K562 (cell line): ENCODE results near the gene HIPK2. TPM values are rescaled to one million over a fixed set of nuclear protein-coding genes. Genes with fewer than 3 reads are reported as not detected.

Experiments
- ARID3A ChIP-seq: IDR thresholded peaks from 2 replicates; pipeline ENCODE4 v1.6.1; 2012; ENCODE audit warnings: low read depth, low read length, improper control_type of control experiment, borderline replicate concordance
- ATF1 ChIP-seq, 2 experiments: fragments of 450-650 bp in 1 of 2; IDR thresholded peaks; 2 replicates each; pipeline ENCODE4 v1.6.1; 2016; ENCODE audit warnings: missing compliant biosample characterization in 1 of 2, missing genetic modification characterization in 1 of 2
- CBX2 ChIP-seq: fragments of 200-600 bp; sonication (generic); IDR thresholded peaks from one replicate; pipeline ENCODE4 v1.6.1; 2012; ENCODE audit warnings: mild to moderate bottlenecking, low read length, inconsistent platforms; ENCODE audit not compliant: insufficient read depth, poor library complexity, severe bottlenecking
- ELF4 ChIP-seq: fragments of 450-650 bp; formaldehyde crosslinking; IDR thresholded peaks from 2 replicates; pipeline ENCODE4 v1.4.0; 2022; ENCODE audit warnings: missing genetic modification characterization
- ETS1 ChIP-seq: conservative IDR thresholded peaks from 2 replicates; pipeline ENCODE4 v1.6.1; 2011; ENCODE audit warnings: low read depth, mild to moderate bottlenecking, low read length; ENCODE audit not compliant: control insufficient read depth
- FOXP1 ChIP-seq: sonication (generic); formaldehyde crosslinking; IDR thresholded peaks from 2 replicates; pipeline ENCODE4 v1.8.0; 2022; ENCODE audit warnings: mild to moderate bottlenecking, missing genetic modification reagents
- FUS ChIP-seq: fragments of 200-400 bp; formaldehyde crosslinking; optimal IDR thresholded peaks from 2 replicates; pipeline ENCODE3; 2017; ENCODE audit warnings: low read depth, low read length
- MTA3 ChIP-seq: fragments of 450-650 bp; formaldehyde crosslinking; IDR thresholded peaks from 2 replicates; pipeline ENCODE4 v1.6.1; 2017; ENCODE audit warnings: mild to moderate bottlenecking, borderline replicate concordance
- MXI1 ChIP-seq: IDR thresholded peaks from 2 replicates; pipeline ENCODE4 v1.6.1; 2011; ENCODE audit warnings: low read depth, mild to moderate bottlenecking, improper control_type of control experiment, low read length
- NCOA6 ChIP-seq: fragments of 450-650 bp; IDR thresholded peaks from 2 replicates; pipeline ENCODE4 v1.6.1; 2017; ENCODE audit warnings: mild to moderate bottlenecking
- NR0B1 ChIP-seq: fragments of 450-650 bp; IDR thresholded peaks from one replicate; pipeline ENCODE4 v1.6.1; 2018; ENCODE audit warnings: mild to moderate bottlenecking, moderate library complexity; ENCODE audit not compliant: partially characterized antibody
- PHB ChIP-seq: fragments of 250-450 bp; sonication (Bioruptor Pico); IDR thresholded peaks from 2 replicates; pipeline ENCODE4 v1.5.0; 2021
- POLR2G ChIP-seq: fragments of 200-400 bp; formaldehyde crosslinking; IDR thresholded peaks from 2 replicates; pipeline ENCODE4 v1.6.1; 2017; ENCODE audit warnings: low read depth, mild to moderate bottlenecking, antibody characterized with exemption, low read length, moderate library complexity
- RNF2 ChIP-seq: sonication (generic); IDR thresholded peaks from 2 replicates; pipeline ENCODE4 v1.6.1; 2016
- SMC3 ChIP-seq: conservative IDR thresholded peaks from 2 replicates; pipeline ENCODE4 v1.6.1; 2011; ENCODE audit warnings: low read depth, low read length, improper control_type of control experiment; ENCODE audit not compliant: insufficient read depth
- TRIM28 ChIP-seq: fragments of 450-650 bp; IDR thresholded peaks from 2 replicates; pipeline ENCODE4 v1.6.1; 2017
- ZC3H4 ChIP-seq: sonication (generic); formaldehyde crosslinking; IDR thresholded peaks from 2 replicates; pipeline ENCODE4 v1.9.0; 2021; ENCODE audit warnings: missing genetic modification reagents, borderline replicate concordance
- ZNF311 ChIP-seq: fragments of 250-450 bp; sonication (Bioruptor Pico); IDR thresholded peaks from 2 replicates; pipeline ENCODE4 v1.4.0; 2020; ENCODE audit warnings: mild to moderate bottlenecking, moderate library complexity
- ZNF507 ChIP-seq: conservative IDR thresholded peaks from 2 replicates; pipeline ENCODE4 v1.6.1; 2017; ENCODE audit warnings: missing genetic modification characterization, missing compliant biosample characterization
- ZZZ3 ChIP-seq: fragments of 450-650 bp; IDR thresholded peaks from 2 replicates; pipeline ENCODE4 v1.6.1; 2016; ENCODE audit warnings: antibody characterized with exemption, mild to moderate bottlenecking, moderate library complexity
- polyA plus RNA-seq, 8 experiments: library from polyadenylated mRNA; depleted of rRNA in 4 of 8; stranded (reverse) in 5 of 8; unstranded in 3 of 8; fragments of >200 nt; fragmentation: Nextera tagmentation in 2 of 8; fragmentation: Illumina TruSeq in 1 of 8; extraction: Ambion mirVana in 2 of 8; extraction: Trizol in 1 of 8; gene quantifications; 2 replicates each; pipeline versions ENCODE4 v1.2.1 to v1.2.3, GENCODE V29; 2011 to 2014; ENCODE audit warnings: inconsistent platforms in 1 of 8, missing spikeins in 1 of 8
- total RNA-seq, 7 experiments: library from RNA; depleted of rRNA in 6 of 7; stranded (reverse); fragments of >200 nt in 6 of 7; fragmentation: Illumina TruSeq in 2 of 7; extraction: Trizol in 2 of 7; gene quantifications; 2 replicates each; pipeline versions ENCODE4 v1.2.1 to v1.2.3, GENCODE V29; 2011 to 2021; ENCODE audit warnings: low replicate concordance in 1 of 7
- TF ChIP-seq, protein P1 (sequence below), 3 experiments: IDR thresholded peaks in 2 of 3; conservative IDR thresholded peaks in 1 of 3; 2 replicates each; pipeline ENCODE4 v1.5.1; 2011 to 2012; ENCODE audit warnings: low read length in 3 of 3, mild to moderate bottlenecking in 3 of 3, control low read depth in 2 of 3, improper control_type of control experiment in 1 of 3, inconsistent platforms in 1 of 3, low read depth in 1 of 3, mixed read lengths in 1 of 3, moderate library complexity in 1 of 3; ENCODE audit not compliant: insufficient read depth in 2 of 3
- TF ChIP-seq, protein P2 (sequence below): fragments of 450-650 bp; formaldehyde crosslinking; IDR thresholded peaks from 2 replicates; pipeline ENCODE4 v1.4.0; 2020; ENCODE audit warnings: mild to moderate bottlenecking, moderate library complexity

HIPK2 gene
- total and polyA plus RNA-seq, 9 of the 15 experiments (the other 6 are each of a cell fraction or from before 2014, with no cell fraction given), result 0.69 to 19.8 (median 5.1) TPM

DNA sequence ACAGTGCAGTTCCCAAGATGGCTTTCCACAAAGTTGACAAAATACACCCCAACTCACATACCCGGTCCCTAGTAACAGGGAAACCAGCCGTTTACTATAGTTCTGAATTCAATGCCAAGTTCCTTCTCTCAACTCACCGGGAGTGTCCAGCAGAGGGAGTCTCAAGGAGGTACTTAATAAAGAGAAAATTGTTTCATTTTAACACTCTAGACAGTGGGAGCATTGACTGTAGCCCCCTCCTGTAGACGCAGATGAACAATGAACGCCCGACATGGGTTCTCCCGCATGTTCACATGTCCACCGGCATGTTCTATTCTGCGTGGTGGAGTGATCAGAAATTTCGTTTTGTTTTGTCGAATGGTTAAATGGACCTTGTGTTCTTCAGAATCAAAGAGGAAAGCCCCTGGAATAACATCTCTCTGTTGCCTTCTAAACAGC, 1.9 kb downstream of the HIPK2 start (continued):
- TF ChIP-seq ZNF311 (no peak), ZC3H4 (CRISPR knock-in tag) (no peak), ELF4 (CRISPR knock-in tag) (no peak), NR0B1 (no peak), ZZZ3 (no peak), CBX2 (no peak), MTA3 (0 out of 2 replicates have a peak, but pooled peaks have one; percentile 37), NCOA6 (no peak), POLR2G (no peak), FUS (no peak), ATF1 (CRISPR knock-in tag; IDR thresholded peaks at IDR 0.05) (no peak), ATF1 (tag; IDR thresholded peaks at IDR 0.05) (0 out of 2 replicates have a peak, but pooled peaks have one; percentile 16), ARID3A (peak; percentile 42; the same call in 1 of the 2 replicates), ETS1 (no peak), PHB (CRISPR knock-in tag) (0 out of 2 replicates have a peak, but pooled peaks have one; percentile 45), ZNF507 (tag) (no peak), FOXP1 (no peak), RNF2 (no peak), TRIM28 (no peak), MXI1 (no peak), SMC3 (peak; percentile 68; the same call in 1 of the 2 replicates)
- TF ChIP-seq, protein P1, sequence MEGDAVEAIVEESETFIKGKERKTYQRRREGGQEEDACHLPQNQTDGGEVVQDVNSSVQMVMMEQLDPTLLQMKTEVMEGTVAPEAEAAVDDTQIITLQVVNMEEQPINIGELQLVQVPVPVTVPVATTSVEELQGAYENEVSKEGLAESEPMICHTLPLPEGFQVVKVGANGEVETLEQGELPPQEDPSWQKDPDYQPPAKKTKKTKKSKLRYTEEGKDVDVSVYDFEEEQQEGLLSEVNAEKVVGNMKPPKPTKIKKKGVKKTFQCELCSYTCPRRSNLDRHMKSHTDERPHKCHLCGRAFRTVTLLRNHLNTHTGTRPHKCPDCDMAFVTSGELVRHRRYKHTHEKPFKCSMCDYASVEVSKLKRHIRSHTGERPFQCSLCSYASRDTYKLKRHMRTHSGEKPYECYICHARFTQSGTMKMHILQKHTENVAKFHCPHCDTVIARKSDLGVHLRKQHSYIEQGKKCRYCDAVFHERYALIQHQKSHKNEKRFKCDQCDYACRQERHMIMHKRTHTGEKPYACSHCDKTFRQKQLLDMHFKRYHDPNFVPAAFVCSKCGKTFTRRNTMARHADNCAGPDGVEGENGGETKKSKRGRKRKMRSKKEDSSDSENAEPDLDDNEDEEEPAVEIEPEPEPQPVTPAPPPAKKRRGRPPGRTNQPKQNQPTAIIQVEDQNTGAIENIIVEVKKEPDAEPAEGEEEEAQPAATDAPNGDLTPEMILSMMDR (IDR thresholded peaks at IDR 0.05 in 2 of 3, conservative IDR thresholded peaks at IDR 0.05 in 1 of 3; ENCODE audit: insufficient read depth in 2 of 3, low read depth in 1 of 3, low read length in 3 of 3), result peak; percentile 76 to 92 (median 87)
- TF ChIP-seq, protein P2, sequence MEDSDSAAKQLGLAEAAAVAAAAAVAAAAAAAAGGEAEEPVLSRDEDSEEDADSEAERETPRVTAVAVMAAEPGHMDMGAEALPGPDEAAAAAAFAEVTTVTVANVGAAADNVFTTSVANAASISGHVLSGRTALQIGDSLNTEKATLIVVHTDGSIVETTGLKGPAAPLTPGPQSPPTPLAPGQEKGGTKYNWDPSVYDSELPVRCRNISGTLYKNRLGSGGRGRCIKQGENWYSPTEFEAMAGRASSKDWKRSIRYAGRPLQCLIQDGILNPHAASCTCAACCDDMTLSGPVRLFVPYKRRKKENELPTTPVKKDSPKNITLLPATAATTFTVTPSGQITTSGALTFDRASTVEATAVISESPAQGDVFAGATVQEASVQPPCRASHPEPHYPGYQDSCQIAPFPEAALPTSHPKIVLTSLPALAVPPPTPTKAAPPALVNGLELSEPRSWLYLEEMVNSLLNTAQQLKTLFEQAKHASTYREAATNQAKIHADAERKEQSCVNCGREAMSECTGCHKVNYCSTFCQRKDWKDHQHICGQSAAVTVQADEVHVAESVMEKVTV, result peak; percentile 54
